ENCODE results near the gene HSBP1.
A peak's percentile ranks its signal among the peaks of the same experiment; 100 is the strongest.

Gene HSBP1

DNA sequence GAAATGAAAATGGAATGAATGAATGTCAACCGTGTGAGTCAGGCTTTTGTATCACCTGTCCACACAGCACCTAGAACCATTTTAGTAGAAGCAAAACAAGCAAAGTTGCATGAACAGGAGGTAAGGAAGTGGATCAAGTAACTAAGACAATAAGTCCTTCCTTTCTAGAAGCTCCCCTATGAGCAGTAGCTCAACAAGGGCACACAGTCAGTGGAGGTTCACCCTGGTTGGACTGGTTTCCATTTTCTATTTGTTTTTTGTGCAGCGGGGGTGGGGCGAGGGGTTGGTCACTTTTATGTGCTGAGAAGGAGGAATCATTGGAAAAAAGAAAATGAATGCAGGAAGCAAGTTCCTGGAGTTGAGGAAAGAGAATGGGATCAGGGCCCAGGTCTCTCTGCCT is 4.0 kb upstream of the HSBP1 start:
- DNase-seq (ENCODE audit: low read depth in 2 of 2), result no peak

DNA sequence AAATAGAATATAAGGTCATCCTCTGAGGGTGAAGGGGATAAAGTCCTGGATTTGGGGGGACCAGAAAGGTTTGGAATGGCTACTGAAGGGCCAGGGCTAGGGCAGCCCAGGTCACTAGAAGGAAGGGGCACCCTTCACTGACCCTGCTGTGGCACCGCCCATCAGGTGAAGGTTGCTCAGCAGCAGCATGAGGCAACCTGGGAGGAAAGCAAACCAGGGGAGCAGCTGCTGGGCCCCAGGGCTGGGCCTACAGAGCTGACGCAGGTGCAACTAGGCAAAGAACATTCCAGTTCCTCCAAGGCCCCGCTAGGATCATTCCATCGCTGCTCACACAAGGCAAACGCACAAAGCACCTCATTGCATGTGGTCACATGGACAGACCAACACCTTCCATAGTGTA is 3.4 kb upstream of the HSBP1 start:
- no peak for DNase-seq (ENCODE audit: low read depth in 2 of 2)

DNA sequence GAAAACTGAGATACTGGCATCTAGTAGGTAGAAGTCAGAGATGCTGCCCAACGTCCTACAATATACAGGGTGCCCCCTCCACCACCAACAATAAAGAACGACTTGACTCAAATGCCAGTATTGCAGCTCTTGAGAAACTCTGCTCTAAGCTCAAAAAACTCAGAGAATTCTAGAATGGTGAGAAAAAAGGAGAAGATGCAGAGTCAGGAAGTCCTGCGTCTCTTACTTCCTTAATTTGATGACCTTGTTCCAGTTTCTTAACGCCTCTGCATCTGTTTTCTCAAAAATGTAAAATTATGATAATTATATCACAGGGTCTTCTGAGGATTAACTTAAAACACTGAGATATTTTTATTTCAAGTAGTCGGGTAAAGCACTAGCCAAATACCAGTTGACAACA is 1.7 kb upstream of the HSBP1 start:
- no peak for DNase-seq (ENCODE audit: low read depth in 2 of 2)

DNA sequence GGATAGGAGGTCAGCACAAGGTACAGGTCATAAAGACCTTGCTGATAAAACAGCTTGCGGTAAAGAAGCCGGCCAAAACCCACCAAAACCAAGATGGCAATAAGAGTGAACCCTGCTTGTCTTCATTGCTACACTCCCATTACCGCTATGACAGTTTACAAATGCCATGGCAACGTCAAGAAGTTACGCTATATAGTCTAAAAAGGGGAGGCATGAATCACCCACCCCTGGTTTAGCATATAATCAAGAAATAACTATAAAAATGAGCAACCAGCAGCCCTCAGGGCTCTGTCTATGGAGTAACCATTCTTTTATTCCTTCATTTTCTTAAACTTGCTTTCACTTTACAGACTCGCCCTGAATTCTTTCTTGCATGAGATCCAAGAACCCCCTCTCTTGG is 1.0 kb upstream of the HSBP1 start:
- no peak for DNase-seq (ENCODE audit: low read depth in 2 of 2)

DNA sequence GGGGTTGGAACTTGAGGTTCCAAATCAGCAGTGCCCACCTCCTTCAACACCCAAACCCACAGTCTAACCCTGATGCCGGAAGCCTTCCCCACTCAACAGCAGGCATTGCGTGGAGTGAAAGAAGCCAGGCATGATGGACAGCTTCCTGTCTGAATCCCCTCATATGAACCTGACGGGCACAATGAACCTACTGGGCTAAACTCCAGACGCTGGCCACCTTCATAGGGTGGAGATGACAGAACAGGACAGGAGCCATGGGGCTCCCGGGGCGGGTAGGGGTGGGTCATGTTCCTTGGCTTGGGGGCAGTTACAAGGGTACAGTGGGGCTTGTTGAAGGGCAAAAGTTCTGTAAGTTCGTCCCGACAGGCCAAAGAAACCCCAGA is 460 bp upstream of the HSBP1 start:
- no peak for DNase-seq (ENCODE audit: low read depth in 2 of 2)

DNA sequence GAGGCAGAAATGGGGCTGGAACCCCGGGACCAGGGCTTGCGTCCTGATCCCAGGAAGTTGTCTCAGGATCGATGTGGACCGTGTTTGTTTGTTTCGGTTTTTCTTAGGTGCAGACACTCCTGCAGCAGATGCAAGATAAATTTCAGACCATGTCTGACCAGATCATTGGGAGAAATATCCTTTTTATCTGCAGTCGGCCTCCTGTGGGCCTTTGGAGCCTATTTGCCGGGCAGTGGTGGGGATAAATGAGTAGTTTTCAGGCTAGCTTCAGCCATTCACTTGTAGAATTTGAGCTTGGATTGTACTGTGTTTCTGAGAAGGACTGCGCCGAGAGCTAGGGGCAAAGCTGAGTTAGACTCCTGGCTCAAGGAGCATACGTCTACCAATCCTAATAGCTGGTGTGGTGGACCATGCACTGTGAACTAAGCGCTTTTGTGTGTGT is 816 bp downstream of the HSBP1 start:
- DNase-seq (ENCODE audit: low read depth in 2 of 2), result no peak

DNA sequence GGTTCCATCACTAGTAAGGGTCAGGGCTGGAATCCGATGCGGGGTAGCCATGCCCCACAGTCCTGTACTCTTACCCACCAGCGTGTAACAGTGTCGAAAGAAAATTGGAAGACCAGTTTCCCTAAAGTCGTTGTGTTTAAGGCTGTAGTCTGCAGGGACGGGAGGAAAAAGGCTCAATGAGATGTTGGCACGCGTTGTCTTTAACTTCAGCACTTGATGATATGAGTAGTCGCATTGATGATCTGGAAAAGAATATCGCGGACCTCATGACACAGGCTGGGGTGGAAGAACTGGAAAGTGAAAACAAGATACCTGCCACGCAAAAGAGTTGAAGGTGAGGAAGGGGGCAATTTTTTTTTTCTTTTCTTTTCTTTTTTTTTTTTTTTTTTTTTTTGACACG is 1.3 kb downstream of the HSBP1 start:
- no peak for DNase-seq (ENCODE audit: low read depth in 2 of 2)

DNA sequence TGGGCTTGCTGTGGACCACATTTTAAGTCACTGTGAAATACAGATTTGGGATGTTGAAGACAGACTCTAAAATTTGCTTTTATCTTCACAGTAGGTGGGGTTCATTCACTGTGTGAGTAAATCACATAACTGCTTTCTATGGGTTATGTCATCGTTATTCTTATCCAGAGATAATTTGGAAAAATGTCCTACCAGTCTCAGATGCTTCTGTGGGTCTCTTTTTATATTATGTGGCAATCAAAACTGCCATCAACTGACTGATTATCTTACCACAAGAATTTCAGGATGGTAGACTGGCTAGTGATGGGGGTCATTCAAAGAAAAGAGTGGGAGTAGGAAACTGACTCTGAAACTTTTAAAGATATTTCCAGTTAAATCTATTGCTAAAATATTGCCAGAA is 3.1 kb downstream of the HSBP1 start:
- DNase-seq (ENCODE audit: low read depth in 2 of 2), result no peak

DNA sequence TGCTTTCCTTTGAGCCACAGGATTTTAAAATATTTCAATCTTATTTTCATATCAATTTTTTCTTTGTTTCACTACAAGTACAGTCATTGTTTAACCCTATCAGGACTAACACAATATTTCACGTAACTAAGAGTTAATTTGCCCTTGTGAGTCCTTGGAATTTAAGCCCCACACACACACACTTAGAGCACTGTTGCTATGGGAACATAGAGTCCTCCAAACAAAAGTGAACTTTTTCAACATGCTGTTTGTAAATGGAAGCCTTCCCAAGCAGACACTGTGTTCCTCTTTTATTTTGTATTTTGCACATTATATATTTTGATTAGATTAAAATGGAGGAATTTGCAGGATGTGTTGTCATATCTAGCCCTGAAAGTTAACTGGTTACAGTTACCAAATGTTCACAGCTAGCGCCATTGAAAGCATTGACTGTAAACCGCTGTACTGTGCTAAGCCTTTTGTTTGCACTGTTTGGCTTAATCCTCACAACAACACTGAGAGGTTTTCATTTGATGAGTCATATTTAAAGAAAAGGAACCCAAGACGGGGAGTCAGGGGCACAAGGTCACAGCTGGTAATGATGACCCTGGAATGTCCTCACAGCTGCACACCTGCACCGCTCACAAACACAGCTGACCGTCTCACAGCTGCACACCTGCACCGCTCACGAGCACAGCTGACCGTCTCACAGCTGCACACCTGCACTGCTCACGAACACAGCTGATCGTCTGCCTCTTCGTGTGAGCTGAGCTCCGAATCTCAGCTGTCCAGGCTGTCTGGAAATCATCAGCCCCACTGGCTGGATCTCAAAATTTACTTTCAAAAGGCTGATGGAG is 6.3 kb downstream of the HSBP1 start:
- no peak for DNase-seq (ENCODE audit: low read depth in 2 of 2)

DNA sequence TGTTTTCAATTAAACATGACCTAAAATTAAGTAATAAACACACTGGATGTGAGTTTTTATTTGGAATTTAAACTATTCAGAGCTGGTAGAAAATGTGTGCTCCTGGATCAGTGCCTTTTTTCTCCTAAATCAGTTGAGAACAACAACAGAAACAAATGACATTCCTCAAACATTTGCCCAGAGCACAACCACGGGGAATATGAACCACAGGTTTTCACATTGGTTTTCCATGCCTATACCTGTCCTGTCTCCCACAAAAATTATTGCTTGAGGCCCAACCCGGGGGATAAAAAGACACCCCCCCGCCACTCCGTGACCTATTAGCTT is 6.8 kb downstream of the HSBP1 start:
- DNase-seq (ENCODE audit: low read depth in 2 of 2), result no peak

DNA sequence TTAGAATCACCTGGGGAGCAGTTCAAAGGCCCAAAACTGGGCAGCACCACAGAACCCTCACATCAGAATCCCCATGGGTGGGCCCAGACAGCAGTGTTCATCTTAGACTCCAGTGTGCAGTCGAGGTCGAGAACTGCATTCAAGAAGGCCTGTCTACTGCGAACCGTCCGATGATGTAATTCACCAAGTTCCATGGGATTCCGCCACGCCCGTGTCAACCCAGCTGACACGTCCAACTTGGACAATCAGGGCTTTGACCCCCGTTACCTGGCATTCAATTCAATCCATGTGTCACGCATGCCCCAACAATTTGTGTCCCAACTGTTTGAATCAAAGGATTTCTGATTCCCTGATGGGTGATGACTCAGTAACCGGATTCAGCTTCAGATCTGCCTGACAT is 9.2 kb downstream of the HSBP1 start:
- DNase-seq (ENCODE audit: low read depth in 2 of 2), result no peak

DNA sequence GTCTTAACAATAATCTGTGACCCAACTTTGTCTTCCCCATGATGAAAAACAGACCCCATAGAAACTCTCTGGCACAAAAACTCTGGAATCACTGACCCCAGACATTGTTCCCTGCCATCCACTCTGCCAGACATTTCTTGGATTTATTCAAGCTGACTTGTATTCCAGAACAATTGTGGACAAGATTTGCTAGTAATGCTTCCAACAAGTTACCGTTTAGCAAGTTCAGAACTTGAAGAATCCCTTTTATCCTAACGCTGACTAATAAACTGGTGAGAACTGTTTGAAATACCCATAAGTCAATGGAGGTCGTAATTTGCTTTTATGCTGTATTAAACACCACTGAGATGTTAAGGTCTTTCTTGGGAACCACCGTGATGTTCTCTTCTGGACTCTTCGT is 10.5 kb downstream of the HSBP1 start:
- no peak for DNase-seq (ENCODE audit: low read depth in 2 of 2)

DNA sequence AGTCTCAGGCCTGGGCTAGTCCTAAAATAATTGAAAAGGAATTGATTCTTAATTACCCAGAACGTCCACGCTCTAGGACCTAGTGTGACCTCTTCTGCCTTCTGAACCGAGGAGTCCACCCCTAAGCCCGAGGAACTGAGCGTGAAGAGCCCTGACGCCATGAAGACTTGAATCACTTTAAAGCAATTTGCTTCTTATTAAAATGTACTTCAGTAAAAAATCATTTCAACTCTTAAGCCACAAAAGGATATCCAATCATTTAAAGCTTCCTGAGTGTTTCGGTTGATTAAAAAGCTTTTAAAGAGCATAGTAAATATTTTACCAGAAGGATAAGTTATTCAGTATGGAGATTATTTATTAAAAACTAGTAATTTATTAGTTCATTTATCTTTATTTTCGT is 11.6 kb downstream of the HSBP1 start:
- no peak for DNase-seq (ENCODE audit: low read depth in 2 of 2)

DNA sequence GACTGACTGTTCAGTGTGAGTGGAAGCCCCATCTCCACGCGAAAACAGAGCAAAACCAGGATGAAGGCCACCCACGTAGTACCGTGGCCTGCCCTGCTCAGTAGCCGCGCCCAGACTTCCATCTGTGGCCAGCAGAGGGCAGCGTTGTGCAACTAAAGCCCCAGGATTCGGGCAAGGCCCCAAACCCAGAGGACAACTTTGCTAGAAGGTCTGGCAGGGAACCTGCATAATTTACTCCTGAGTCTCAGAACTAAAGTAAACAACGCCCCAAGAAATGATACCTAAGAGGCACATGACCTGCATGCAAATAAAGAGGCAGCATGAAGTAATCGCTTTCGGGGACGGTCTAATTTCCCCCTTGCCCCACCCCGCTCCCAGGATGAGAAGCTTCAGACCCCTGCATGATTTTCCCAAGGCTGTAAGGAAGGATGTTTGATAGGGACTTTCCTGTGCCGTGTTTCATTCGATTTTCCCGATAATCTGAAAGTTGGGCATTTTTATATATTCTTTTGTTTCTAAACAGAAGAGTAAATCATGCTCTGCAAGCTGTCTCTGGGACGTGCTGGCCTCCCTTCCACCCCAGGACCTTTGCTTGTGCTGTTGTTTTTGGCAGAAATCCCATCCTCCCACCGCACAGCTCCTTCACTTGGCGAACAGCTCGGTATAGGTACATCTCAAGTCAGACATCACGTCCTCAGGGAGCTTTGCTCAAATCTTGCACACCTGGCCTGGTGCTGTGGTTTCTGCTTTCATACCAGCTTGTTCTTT is 18.6 kb downstream of the HSBP1 start:
- DNase-seq (ENCODE audit: low read depth in 2 of 2), result peak; percentile 53 to 57

DNA sequence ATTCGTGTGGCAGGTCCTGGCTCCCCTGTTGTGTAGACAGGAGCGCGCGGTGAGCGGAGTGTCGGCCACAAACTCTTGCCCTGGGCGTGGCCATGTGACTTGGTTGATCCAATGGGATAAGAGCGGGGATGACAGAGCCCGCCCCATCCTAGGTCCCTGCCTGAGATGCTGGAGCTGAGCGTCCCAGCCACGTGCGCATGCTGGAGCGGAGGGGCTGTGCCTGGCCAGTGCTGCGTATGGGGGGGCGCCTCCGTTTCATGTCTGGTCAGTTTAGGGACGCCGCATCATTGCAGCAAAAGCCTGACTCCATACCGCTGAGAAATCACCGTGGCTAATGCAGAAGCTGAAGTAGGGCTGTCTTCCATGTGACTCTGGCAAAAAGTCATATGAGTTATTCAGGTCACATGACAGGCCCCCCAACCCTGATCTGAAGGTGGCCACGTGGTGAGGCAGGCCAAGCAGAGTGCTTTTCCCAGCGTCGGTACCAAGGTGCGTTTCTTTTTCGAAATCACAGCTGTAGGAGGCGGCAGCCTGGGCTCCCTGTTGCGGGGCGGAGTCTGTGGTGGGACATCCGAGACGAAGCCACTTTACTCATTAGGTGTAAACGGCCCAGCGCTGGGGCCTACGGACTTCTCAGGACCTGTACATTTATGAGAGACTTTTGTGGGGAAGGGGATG is 22.5 kb downstream of the HSBP1 start:
- DNase-seq (ENCODE audit: low read depth in 2 of 2), result no peak

DNA sequence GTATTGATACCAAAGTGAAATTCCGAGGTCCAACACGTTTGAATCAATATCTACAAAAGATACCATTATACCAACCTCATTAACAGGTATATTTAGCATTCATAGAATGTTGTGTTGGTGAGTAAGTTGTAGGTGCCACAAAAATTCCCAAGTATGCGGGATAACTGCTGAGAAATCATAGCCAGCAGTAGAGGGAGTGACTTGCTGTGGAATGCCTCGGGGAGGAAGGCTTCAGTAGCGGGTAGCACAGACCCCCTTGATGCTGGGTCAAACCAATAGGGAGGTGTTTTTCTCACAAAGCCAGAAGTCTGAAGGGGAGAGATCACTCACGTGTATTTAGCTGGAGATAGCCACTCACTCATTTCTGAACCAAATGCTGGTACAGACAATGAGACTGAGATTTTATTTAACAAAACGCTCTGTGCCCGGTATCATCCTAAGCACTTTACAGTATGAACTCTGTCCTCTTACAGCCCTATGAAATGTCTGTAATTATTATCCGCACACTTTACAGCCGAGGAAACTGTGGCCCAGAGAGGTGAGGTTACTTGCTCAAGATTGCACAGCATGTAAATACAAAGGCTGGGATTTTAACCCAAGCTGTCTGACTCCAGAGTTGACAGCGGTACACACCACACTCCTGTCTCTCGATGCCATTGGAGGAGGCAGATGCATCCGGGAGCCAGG is 23.1 kb downstream of the HSBP1 start:
- DNase-seq (ENCODE audit: low read depth in 2 of 2), result no peak

DNA sequence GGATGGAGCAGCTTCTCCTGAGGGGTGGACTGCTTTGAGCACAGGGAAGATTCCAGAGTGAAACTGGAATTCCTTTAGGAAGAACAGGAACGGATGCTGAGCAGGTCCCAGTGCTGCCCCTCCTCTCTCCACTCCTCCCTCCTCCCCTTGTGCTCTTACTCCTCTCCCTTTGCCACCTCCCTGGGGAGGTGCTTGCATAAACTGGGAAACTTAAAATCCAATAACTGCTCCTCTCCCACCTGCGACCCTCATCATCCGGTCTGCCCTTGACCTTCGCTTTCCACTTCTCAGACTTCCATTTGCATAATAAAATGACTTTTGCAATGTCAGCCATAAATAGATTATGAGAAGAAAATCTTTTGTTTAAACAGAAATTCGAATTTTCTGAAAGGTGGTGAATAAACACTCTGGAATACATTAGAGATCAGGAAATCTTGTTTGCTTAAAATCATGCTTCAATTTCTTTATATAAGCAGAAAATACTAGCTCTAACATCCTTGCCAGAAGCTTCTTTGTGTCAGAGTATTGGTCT is 23.7 kb downstream of the HSBP1 start:
- no peak for DNase-seq (ENCODE audit: low read depth in 2 of 2)

DNA sequence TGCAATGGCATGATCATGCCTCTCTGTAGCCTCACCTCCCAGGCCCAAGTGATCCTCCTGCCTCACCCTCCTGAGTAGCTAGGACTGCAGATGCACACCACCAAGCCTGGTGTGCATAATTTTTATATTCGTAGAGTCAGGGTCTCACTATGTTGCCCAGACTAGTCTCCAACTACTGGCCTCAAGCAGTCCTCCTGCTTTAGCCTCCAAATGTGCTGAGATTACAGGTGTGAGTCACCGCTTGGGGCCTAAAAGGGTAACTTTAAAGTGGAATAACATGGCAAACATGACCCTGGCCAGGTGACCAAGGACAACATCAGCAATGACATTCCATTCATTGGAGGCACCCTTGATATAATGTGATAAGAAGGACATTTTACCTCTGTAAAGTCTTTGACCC is 26.1 kb downstream of the HSBP1 start:
- DNase-seq (ENCODE audit: low read depth in 2 of 2), result no peak

DNA sequence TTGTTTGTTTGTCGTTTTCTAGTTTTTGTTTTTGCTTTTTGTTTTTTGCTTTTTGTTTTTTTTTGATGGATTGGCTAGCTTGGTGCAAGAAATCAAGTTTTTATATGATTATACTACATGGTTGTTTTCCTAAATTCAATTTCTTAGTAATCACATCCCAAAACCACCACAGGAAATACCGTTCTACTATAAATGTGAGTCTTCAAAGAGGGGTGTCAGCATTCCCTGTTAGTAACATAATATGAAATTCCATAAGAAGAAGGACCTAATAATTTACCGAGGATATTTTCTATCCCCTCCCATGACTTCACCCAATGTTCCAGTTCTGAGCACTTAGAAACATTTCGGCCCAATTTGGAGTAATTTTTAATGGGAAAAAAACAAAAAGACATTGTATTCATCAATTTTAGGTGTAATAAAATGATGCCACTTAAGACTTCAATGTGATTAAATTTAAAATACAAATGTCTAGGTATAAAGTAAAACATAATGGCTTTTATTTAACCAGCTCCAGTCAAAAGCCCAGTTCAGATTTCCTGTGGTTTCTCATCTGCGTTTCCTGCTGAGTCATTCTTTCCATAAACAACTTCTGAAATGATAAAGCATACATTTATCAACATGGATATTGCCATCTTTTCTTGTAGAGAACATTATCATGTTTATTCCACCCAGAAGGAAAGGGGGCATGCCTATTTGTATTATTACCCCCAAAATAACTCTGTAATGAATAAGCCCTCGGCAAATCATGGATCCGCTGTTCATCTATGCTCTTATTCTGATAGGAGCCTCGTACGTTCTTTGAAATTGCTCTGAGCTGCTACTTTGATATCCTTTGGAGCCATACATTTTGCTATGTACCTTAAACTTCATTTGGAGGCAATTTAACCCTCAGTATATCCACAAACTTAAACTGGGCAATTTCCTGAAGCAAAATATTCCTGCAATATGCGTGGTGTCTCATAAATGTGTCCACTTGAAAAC is 28.1 kb downstream of the HSBP1 start:
- DNase-seq (ENCODE audit: low read depth in 2 of 2), result no peak

DNA sequence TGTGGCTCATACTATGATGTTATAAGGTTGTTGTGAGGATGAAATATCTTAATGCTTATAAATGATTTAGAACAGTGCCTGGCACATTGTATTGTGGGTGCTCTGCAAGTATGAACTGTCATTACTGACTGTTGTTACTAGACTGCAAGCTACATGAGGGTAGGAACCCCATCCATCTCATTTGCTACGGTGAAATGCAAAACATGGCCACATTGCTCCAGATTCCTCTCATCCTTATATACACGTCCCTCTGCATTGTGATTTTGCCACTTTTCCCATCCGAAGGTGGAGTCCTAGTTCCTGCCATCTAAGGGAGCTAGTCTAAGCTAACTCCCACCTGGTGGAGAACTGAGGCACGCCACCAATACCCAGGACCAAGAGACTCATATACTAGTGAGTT is 29.8 kb downstream of the HSBP1 start:
- DNase-seq (ENCODE audit: low read depth in 2 of 2), result no peak

DNA sequence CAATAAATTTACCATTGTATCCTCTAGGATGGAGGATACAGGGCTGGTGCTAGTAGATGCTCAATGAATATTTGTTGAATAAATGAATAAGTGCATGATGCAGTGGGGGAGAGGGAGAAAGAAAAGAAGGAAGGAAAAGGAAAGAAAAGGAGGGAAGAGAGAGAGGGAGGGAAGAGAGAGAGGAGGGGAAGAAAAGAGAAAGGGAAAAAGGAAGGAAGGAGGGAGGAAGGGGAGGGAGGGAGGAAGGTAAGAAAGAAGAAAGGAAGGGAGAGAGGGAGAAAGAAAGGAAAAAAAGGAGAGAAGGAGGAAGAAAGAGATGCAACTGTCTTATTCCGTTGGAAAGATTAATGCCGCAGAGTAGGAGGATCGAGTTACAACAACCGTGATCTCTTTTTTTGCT is 30.4 kb downstream of the HSBP1 start:
- no peak for DNase-seq (ENCODE audit: low read depth in 2 of 2)

Measured in stimulated activated CD8-positive, alpha-beta memory T cell treated with anti-CD3 and anti-CD28 coated beads, Interleukin-15, amount 100 ng/mL, for 48 hours (primary cell).